ENCODE measurements around the gene FBXW12.

DNA sequence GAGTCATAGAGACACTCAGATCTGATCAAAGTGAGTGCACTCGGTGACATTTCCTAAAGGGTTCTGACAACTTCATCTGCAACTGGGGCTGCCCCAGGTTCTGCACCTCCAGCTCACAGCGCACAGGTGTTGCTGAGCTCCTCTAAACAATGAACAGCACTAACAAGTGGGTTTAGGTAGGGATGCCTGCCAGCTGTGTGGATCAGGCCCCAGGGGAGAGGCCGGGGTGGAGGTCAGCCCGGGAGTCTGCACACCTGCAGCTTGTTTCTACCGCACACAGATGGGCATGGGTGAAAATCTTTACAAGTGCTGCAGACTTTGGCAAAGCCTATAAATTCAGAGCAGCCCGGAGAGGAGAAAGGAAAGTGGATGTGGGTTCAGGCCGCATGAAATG is 355 bp downstream of the FBXW12 start:
- TF ChIP-seq, protein P1, sequence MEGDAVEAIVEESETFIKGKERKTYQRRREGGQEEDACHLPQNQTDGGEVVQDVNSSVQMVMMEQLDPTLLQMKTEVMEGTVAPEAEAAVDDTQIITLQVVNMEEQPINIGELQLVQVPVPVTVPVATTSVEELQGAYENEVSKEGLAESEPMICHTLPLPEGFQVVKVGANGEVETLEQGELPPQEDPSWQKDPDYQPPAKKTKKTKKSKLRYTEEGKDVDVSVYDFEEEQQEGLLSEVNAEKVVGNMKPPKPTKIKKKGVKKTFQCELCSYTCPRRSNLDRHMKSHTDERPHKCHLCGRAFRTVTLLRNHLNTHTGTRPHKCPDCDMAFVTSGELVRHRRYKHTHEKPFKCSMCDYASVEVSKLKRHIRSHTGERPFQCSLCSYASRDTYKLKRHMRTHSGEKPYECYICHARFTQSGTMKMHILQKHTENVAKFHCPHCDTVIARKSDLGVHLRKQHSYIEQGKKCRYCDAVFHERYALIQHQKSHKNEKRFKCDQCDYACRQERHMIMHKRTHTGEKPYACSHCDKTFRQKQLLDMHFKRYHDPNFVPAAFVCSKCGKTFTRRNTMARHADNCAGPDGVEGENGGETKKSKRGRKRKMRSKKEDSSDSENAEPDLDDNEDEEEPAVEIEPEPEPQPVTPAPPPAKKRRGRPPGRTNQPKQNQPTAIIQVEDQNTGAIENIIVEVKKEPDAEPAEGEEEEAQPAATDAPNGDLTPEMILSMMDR (IDR thresholded peaks at IDR 0.05 in 2 of 3, conservative IDR thresholded peaks at IDR 0.05 in 1 of 3; ENCODE audit: borderline replicate concordance in 1 of 3, insufficient read depth in 1 of 3, low read depth in 2 of 3, low read length in 2 of 3), result no peak
- no peak for TF ChIP-seq TCF7L2 (IDR thresholded peaks at IDR 0.05; ENCODE audit: borderline replicate concordance, extremely low read depth, insufficient read depth, insufficient read length)
- no peak for TF ChIP-seq EZH2 (IDR thresholded peaks at IDR 0.05)
- no peak for TF ChIP-seq YY1 (IDR thresholded peaks at IDR 0.05; ENCODE audit: extremely low read depth, insufficient replicate concordance, low read depth, low read length)
- no peak for TF ChIP-seq ELF1 (IDR thresholded peaks at IDR 0.05; ENCODE audit: borderline replicate concordance, low read depth)
- TF ChIP-seq, protein P2, sequence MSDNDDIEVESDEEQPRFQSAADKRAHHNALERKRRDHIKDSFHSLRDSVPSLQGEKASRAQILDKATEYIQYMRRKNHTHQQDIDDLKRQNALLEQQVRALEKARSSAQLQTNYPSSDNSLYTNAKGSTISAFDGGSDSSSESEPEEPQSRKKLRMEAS (IDR thresholded peaks at IDR 0.05), result no peak
- TF ChIP-seq, protein P3, sequence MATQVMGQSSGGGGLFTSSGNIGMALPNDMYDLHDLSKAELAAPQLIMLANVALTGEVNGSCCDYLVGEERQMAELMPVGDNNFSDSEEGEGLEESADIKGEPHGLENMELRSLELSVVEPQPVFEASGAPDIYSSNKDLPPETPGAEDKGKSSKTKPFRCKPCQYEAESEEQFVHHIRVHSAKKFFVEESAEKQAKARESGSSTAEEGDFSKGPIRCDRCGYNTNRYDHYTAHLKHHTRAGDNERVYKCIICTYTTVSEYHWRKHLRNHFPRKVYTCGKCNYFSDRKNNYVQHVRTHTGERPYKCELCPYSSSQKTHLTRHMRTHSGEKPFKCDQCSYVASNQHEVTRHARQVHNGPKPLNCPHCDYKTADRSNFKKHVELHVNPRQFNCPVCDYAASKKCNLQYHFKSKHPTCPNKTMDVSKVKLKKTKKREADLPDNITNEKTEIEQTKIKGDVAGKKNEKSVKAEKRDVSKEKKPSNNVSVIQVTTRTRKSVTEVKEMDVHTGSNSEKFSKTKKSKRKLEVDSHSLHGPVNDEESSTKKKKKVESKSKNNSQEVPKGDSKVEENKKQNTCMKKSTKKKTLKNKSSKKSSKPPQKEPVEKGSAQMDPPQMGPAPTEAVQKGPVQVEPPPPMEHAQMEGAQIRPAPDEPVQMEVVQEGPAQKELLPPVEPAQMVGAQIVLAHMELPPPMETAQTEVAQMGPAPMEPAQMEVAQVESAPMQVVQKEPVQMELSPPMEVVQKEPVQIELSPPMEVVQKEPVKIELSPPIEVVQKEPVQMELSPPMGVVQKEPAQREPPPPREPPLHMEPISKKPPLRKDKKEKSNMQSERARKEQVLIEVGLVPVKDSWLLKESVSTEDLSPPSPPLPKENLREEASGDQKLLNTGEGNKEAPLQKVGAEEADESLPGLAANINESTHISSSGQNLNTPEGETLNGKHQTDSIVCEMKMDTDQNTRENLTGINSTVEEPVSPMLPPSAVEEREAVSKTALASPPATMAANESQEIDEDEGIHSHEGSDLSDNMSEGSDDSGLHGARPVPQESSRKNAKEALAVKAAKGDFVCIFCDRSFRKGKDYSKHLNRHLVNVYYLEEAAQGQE (IDR thresholded peaks at IDR 0.05; ENCODE audit: low read depth), result no peak
- no peak for TF ChIP-seq POLR2AphosphoS5 (IDR thresholded peaks at IDR 0.05; ENCODE audit: low read depth, low read length)
- TF ChIP-seq SIN3A (IDR thresholded peaks at IDR 0.05; ENCODE audit: low read depth), result no peak
- no peak for TF ChIP-seq SP1 (IDR thresholded peaks at IDR 0.05; ENCODE audit: low read depth)
- TF ChIP-seq JUND (IDR thresholded peaks at IDR 0.05), result no peak
- TF ChIP-seq SRF (IDR thresholded peaks at IDR 0.05; ENCODE audit: low read depth), result no peak

All from HCT116 (cell line).